SK-N-SH treated with all-trans-retinoic acid at 6 μM for 48 hours (cell line): ENCODE data around the gene PARVG.

Experiments
- ATAC-seq: fragments of 200-7000 bp; cut with Tn5 transposase; 3 replicates; pipeline ENCODE4 v1.9.1; 2020; ENCODE audit warnings: mild to moderate bottlenecking, moderate library complexity
- ARNTL ChIP-seq: fragments of 450-650 bp; formaldehyde crosslinking; IDR thresholded peaks from 2 replicates; pipeline ENCODE4 v1.5.0; 2020; ENCODE audit warnings: low read depth, mild to moderate bottlenecking, moderate library complexity, borderline replicate concordance
- BACH2 ChIP-seq: fragments of 250-450 bp; sonication (Bioruptor Pico); IDR thresholded peaks from 2 replicates; pipeline ENCODE4 v1.9.0; 2021; ENCODE audit warnings: mild to moderate bottlenecking, borderline replicate concordance
- CREB5 ChIP-seq: fragments of 250-450 bp; sonication (Bioruptor Pico); IDR thresholded peaks from 2 replicates; pipeline ENCODE4 v1.5.1; 2020; ENCODE audit warnings: low read depth, mild to moderate bottlenecking, moderate library complexity
- CSDC2 ChIP-seq: fragments of 250-450 bp; sonication (Bioruptor Pico); IDR thresholded peaks from 2 replicates; pipeline ENCODE4 v1.5.0; 2020; ENCODE audit warnings: mild to moderate bottlenecking, moderate library complexity
- ESRRG ChIP-seq: fragments of 250-450 bp; sonication (Bioruptor Pico); IDR thresholded peaks from 2 replicates; pipeline ENCODE4 v1.6.1; 2021; ENCODE audit warnings: mild to moderate bottlenecking
- GLIS3 ChIP-seq: fragments of 250-450 bp; sonication (Bioruptor Pico); IDR thresholded peaks from 2 replicates; pipeline ENCODE4 v1.5.0; 2020; ENCODE audit warnings: mild to moderate bottlenecking, moderate library complexity
- ISL1 ChIP-seq: fragments of 250-450 bp; sonication (Bioruptor Pico); IDR thresholded peaks from 2 replicates; pipeline ENCODE4 v2.1.2; 2022; ENCODE audit warnings: mild to moderate bottlenecking, moderate library complexity
- OSR1 ChIP-seq: fragments of 250-450 bp; sonication (Bioruptor Pico); IDR thresholded peaks from 2 replicates; pipeline ENCODE4 v1.8.0; 2022; ENCODE audit warnings: moderate library complexity, mild to moderate bottlenecking, inconsistent platforms
- POU6F1 ChIP-seq: fragments of 250-450 bp; sonication (Bioruptor Pico); IDR thresholded peaks from 2 replicates; pipeline ENCODE4 v1.8.0; 2021; ENCODE audit warnings: low read depth, mild to moderate bottlenecking, moderate library complexity, borderline replicate concordance
- PPARA ChIP-seq: fragments of 250-450 bp; sonication (Bioruptor Pico); IDR thresholded peaks from 2 replicates; pipeline ENCODE4 v1.5.0; 2020; ENCODE audit warnings: mild to moderate bottlenecking, borderline replicate concordance
- RARB ChIP-seq: fragments of 250-450 bp; sonication (Bioruptor Pico); IDR thresholded peaks from 2 replicates; pipeline ENCODE4 v1.8.0; 2021; ENCODE audit warnings: mild to moderate bottlenecking, moderate library complexity
- SNAI2 ChIP-seq: fragments of 250-450 bp; sonication (Bioruptor Pico); IDR thresholded peaks from 2 replicates; pipeline ENCODE4 v1.5.0; 2020; ENCODE audit warnings: mild to moderate bottlenecking, moderate library complexity
- TOX ChIP-seq: fragments of 250-450 bp; sonication (Bioruptor Pico); IDR thresholded peaks from 2 replicates; pipeline ENCODE4 v1.8.0; 2021; ENCODE audit warnings: mild to moderate bottlenecking, moderate library complexity, borderline replicate concordance
- TSHZ2 ChIP-seq: fragments of 250-450 bp; sonication (Bioruptor Pico); IDR thresholded peaks from 2 replicates; pipeline ENCODE4 v1.5.0; 2020; ENCODE audit warnings: mild to moderate bottlenecking, moderate library complexity
- ZC3H10 ChIP-seq: fragments of 250-450 bp; sonication (Bioruptor Pico); IDR thresholded peaks from 2 replicates; pipeline ENCODE4 v1.5.1; 2021; ENCODE audit warnings: mild to moderate bottlenecking, moderate library complexity
- ZFP3 ChIP-seq: fragments of 250-450 bp; sonication (Bioruptor Pico); IDR thresholded peaks from 2 replicates; pipeline ENCODE4 v1.5.0; 2020; ENCODE audit warnings: mild to moderate bottlenecking, moderate library complexity
- ZFP30 ChIP-seq: fragments of 450-650 bp; formaldehyde crosslinking; IDR thresholded peaks from 2 replicates; pipeline ENCODE4 v1.5.0; 2022; ENCODE audit warnings: mild to moderate bottlenecking, moderate library complexity
- ZNF565 ChIP-seq: fragments of 450-650 bp; formaldehyde crosslinking; conservative IDR thresholded peaks from 2 replicates; pipeline ENCODE4 v1.5.0; 2020; ENCODE audit warnings: low read depth, mild to moderate bottlenecking, moderate library complexity
- ZNF70 ChIP-seq: fragments of 450-650 bp; formaldehyde crosslinking; IDR thresholded peaks from 2 replicates; pipeline ENCODE4 v1.5.0; 2020; ENCODE audit warnings: mild to moderate bottlenecking, moderate library complexity
- ZNF8 ChIP-seq: fragments of 450-650 bp; formaldehyde crosslinking; IDR thresholded peaks from 2 replicates; pipeline ENCODE4 v1.5.0; 2020; ENCODE audit warnings: mild to moderate bottlenecking, moderate library complexity
- TF ChIP-seq, protein P1 (sequence below): fragments of 250-450 bp; sonication (Bioruptor Pico); IDR thresholded peaks from 2 replicates; pipeline ENCODE4 v1.5.1; 2021; ENCODE audit warnings: mild to moderate bottlenecking, moderate library complexity
- TF ChIP-seq, protein P2 (sequence below): fragments of 250-450 bp; sonication (Bioruptor Pico); IDR thresholded peaks from 2 replicates; pipeline ENCODE4 v1.8.0; 2020; ENCODE audit warnings: mild to moderate bottlenecking, moderate library complexity, borderline replicate concordance

PARVG gene

GRCh38 chr22:44207173-44207980, 26.7 kb downstream of the PARVG start:
- no peak for ATAC-seq
- no peak for TF ChIP-seq ZFP3 (CRISPR knock-in tag)
- TF ChIP-seq ZNF70: no peak
- TF ChIP-seq ESRRG (CRISPR knock-in tag): no peak
- TF ChIP-seq ZFP30 (CRISPR knock-in tag): no peak
- TF ChIP-seq, protein P1, sequence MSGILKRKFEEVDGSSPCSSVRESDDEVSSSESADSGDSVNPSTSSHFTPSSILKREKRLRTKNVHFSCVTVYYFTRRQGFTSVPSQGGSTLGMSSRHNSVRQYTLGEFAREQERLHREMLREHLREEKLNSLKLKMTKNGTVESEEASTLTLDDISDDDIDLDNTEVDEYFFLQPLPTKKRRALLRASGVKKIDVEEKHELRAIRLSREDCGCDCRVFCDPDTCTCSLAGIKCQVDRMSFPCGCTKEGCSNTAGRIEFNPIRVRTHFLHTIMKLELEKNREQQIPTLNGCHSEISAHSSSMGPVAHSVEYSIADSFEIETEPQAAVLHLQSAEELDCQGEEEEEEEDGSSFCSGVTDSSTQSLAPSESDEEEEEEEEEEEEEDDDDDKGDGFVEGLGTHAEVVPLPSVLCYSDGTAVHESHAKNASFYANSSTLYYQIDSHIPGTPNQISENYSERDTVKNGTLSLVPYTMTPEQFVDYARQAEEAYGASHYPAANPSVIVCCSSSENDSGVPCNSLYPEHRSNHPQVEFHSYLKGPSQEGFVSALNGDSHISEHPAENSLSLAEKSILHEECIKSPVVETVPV (CRISPR knock-in tag): no peak
- no peak for TF ChIP-seq POU6F1
- no peak for TF ChIP-seq CSDC2
- TF ChIP-seq ISL1: no peak
- TF ChIP-seq CREB5 (CRISPR knock-in tag): no peak
- TF ChIP-seq TOX (CRISPR knock-in tag): no peak
- no peak for TF ChIP-seq GLIS3 (CRISPR knock-in tag)
- TF ChIP-seq RARB (CRISPR knock-in tag): no peak
- TF ChIP-seq BACH2: no peak
- TF ChIP-seq TSHZ2 (CRISPR knock-in tag): no peak
- no peak for TF ChIP-seq ZC3H10 (CRISPR knock-in tag)
- TF ChIP-seq OSR1 (CRISPR knock-in tag): no peak
- no peak for TF ChIP-seq ZNF565 (CRISPR knock-in tag)
- no peak for TF ChIP-seq PPARA (CRISPR knock-in tag)
- no peak for TF ChIP-seq ARNTL (CRISPR knock-in tag)

DNA sequence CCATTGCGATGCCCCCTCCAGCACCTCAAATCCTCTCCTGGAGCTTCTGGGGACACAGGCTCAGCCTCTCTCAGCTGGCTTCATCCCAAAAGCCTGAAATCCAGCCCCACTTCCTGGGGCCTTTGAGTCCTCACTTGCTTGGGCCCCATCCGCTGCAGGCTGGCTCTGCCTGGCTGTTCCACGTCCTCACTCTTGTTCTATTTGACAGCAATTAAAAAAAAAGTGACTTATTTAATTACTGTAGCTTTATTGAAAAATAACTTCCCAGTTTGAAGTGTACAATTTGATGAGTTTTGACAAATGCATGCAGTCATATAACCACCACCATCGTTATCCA, 27.2 kb downstream of the PARVG start:
- no peak for ATAC-seq
- no peak for TF ChIP-seq RARB (CRISPR knock-in tag)
- no peak for TF ChIP-seq GLIS3 (CRISPR knock-in tag)
- no peak for TF ChIP-seq ZC3H10 (CRISPR knock-in tag)
- TF ChIP-seq, protein P2, sequence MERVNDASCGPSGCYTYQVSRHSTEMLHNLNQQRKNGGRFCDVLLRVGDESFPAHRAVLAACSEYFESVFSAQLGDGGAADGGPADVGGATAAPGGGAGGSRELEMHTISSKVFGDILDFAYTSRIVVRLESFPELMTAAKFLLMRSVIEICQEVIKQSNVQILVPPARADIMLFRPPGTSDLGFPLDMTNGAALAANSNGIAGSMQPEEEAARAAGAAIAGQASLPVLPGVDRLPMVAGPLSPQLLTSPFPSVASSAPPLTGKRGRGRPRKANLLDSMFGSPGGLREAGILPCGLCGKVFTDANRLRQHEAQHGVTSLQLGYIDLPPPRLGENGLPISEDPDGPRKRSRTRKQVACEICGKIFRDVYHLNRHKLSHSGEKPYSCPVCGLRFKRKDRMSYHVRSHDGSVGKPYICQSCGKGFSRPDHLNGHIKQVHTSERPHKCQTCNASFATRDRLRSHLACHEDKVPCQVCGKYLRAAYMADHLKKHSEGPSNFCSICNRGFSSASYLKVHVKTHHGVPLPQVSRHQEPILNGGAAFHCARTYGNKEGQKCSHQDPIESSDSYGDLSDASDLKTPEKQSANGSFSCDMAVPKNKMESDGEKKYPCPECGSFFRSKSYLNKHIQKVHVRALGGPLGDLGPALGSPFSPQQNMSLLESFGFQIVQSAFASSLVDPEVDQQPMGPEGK: no peak
- no peak for TF ChIP-seq ZNF8
- no peak for TF ChIP-seq ZNF565 (CRISPR knock-in tag)
- no peak for TF ChIP-seq SNAI2
- TF ChIP-seq TSHZ2 (CRISPR knock-in tag): no peak
- TF ChIP-seq ZFP3 (CRISPR knock-in tag): no peak
- no peak for TF ChIP-seq ARNTL (CRISPR knock-in tag)
- TF ChIP-seq ISL1: no peak
- no peak for TF ChIP-seq OSR1 (CRISPR knock-in tag)
- no peak for TF ChIP-seq POU6F1
- TF ChIP-seq ZFP30 (CRISPR knock-in tag): no peak
- TF ChIP-seq ESRRG (CRISPR knock-in tag): no peak
- TF ChIP-seq ZNF70: no peak
- TF ChIP-seq PPARA (CRISPR knock-in tag): no peak
- no peak for TF ChIP-seq CREB5 (CRISPR knock-in tag)
